Ishikawa (cell line): ENCODE measurements around the gene LST1.

ENCODE experiments used
- RAD21 ChIP-seq: IDR thresholded peaks from 2 replicates; pipeline ENCODE4 v1.6.1; 2012; ENCODE audit warnings: low read depth
- TAF1 ChIP-seq: IDR thresholded peaks from 2 replicates; pipeline ENCODE4 v1.6.1; 2012; ENCODE audit warnings: low read depth, mild to moderate bottlenecking
- TEAD4 ChIP-seq: IDR thresholded peaks from 2 replicates; pipeline ENCODE4 v1.6.1; 2012
- TF ChIP-seq, protein P1 (sequence below): IDR thresholded peaks from 2 replicates; pipeline ENCODE4 v1.6.1; 2012; ENCODE audit warnings: low read depth, mild to moderate bottlenecking

DNA sequence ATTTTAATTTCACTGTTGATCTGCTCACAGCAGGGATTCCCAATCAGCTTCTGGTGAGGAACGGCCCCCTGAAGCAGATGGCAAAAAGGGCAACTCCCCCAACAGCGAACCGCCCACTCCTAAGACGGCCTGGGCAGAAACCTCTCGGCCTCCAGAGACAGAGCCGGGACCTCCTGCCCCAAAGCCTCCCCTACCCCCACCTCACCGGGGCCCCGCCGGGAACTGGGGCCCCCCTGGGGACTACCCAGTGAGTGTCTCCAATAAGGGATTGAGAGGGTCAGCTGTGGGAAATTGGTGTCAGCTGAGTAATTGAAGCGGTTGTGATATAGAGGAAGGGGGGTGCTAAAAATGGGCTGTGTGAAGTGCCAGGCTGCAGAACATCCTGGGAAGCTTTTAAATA, 40.9 kb downstream of the LST1 start:
- TF ChIP-seq RAD21 = no peak
- no peak for TF ChIP-seq TEAD4
- TF ChIP-seq, protein P1, sequence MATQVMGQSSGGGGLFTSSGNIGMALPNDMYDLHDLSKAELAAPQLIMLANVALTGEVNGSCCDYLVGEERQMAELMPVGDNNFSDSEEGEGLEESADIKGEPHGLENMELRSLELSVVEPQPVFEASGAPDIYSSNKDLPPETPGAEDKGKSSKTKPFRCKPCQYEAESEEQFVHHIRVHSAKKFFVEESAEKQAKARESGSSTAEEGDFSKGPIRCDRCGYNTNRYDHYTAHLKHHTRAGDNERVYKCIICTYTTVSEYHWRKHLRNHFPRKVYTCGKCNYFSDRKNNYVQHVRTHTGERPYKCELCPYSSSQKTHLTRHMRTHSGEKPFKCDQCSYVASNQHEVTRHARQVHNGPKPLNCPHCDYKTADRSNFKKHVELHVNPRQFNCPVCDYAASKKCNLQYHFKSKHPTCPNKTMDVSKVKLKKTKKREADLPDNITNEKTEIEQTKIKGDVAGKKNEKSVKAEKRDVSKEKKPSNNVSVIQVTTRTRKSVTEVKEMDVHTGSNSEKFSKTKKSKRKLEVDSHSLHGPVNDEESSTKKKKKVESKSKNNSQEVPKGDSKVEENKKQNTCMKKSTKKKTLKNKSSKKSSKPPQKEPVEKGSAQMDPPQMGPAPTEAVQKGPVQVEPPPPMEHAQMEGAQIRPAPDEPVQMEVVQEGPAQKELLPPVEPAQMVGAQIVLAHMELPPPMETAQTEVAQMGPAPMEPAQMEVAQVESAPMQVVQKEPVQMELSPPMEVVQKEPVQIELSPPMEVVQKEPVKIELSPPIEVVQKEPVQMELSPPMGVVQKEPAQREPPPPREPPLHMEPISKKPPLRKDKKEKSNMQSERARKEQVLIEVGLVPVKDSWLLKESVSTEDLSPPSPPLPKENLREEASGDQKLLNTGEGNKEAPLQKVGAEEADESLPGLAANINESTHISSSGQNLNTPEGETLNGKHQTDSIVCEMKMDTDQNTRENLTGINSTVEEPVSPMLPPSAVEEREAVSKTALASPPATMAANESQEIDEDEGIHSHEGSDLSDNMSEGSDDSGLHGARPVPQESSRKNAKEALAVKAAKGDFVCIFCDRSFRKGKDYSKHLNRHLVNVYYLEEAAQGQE = no peak
- TF ChIP-seq TAF1 = no peak
